Osteoblast (primary cell): ENCODE results near the gene MATN1. TPM values are rescaled to one million over a fixed set of nuclear protein-coding genes. Genes with fewer than 3 reads are reported as not detected.

ENCODE experiments used
- DNase-seq: peaks from one replicate; pipeline ENCODE4 v3.0.0; 2011; ENCODE audit warnings: low spot score, mixed read lengths; ENCODE audit not compliant: insufficient read length; ENCODE audit errors: missing footprints
- H2AFZ ChIP-seq: 2 replicates; pipeline ENCODE4 v1.6.0; 2011; ENCODE audit warnings: mild to moderate bottlenecking, low read length
- H3K27ac ChIP-seq: 2 replicates; pipeline ENCODE4 v1.5.1; 2011; ENCODE audit warnings: mild to moderate bottlenecking, low read depth, low read length, moderate library complexity
- H3K27me3 ChIP-seq: 2 replicates; pipeline ENCODE4 v1.6.0; 2012; ENCODE audit warnings: mild to moderate bottlenecking, control low read depth, inconsistent platforms, low read length, moderate library complexity; ENCODE audit not compliant: insufficient read depth
- H3K36me3 ChIP-seq: 2 replicates; pipeline ENCODE4 v1.5.1; 2011; ENCODE audit warnings: mild to moderate bottlenecking, low read length, control low read depth, moderate library complexity; ENCODE audit not compliant: insufficient read depth
- H3K4me1 ChIP-seq: 2 replicates; pipeline ENCODE4 v1.5.1; 2011; ENCODE audit warnings: mild to moderate bottlenecking, low read length, control low read depth, moderate library complexity; ENCODE audit not compliant: insufficient read depth
- H3K4me2 ChIP-seq: 2 replicates; pipeline ENCODE4 v1.6.0; 2011; ENCODE audit warnings: mild to moderate bottlenecking, low read length; ENCODE audit not compliant: insufficient read depth
- H3K4me3 ChIP-seq: fragments of 200-600 bp; sonication (generic); 3 replicates; pipeline ENCODE4 v1.5.1; 2012; ENCODE audit warnings: mild to moderate bottlenecking, low read length, inconsistent platforms; ENCODE audit not compliant: insufficient read depth
- H3K79me2 ChIP-seq: 2 replicates; pipeline ENCODE4 v1.6.0; 2012; ENCODE audit warnings: mild to moderate bottlenecking, low read length, control low read depth, inconsistent platforms; ENCODE audit not compliant: insufficient read depth
- H3K9me3 ChIP-seq: 2 replicates; pipeline ENCODE4 v1.5.1; 2011; ENCODE audit warnings: low read depth, low read length, control low read depth
- H4K20me1 ChIP-seq: 2 replicates; pipeline ENCODE4 v1.6.0; 2012; ENCODE audit warnings: mild to moderate bottlenecking, low read length, control low read depth; ENCODE audit not compliant: insufficient read depth
- CTCF ChIP-seq: IDR thresholded peaks from 2 replicates; pipeline ENCODE4 v1.5.1; 2011; ENCODE audit warnings: mild to moderate bottlenecking, low read depth, low read length, moderate library complexity; ENCODE audit errors: extremely low read depth
- total RNA-seq: library from RNA; depleted of rRNA; stranded (reverse); fragments of >200 nt; gene quantifications from 2 replicates; pipeline ENCODE4 v1.2.3, GENCODE V29; 2012

MATN1 gene
- total RNA-seq, 1 donor, result not detected

- no peaks in the 10 kb centered on the region for H3K36me3 ChIP-seq
Measured at GRCh38 chr1:30726236-30726635, 2.9 kb upstream of the MATN1 start.

DNA sequence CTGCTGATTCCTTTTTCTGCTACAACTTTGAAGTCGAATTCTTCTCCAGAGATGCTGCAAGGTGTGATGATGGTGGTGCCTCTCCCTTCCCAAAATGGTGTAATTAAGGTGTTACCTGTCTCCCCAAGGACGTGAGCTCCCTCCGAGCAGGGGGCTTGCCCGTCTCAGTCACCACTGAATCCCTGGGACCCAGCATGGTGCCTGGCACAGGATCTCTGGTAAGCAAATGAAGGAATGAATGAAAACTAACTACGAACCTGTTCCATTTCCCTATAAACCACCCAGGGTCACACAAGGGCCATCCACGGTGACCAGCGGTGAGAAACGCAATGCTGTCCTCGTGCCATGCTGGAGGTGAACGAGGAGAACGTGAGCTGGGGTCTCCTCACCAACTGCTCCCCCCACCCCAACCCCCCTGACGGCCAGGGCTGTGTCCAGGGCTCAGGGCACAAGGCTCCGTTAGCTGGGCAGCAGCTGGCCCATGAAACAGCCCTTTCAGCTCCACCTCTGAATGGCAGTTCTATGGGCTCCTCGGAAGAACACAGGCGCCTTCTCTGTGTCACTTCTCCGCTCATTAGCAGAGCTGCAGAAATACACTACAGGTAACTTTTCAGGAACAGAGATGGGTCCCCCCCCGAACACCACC is 2.2 kb upstream of the MATN1 start:
- Histone ChIP-seq H3K9me3 (no peaks in the 10 kb centered on the region), H3K79me2 (no peaks in the 10 kb centered on the region), H3K4me3 (no peak overlapping the region), H3K27me3 (no peaks in the 10 kb centered on the region), H3K27ac (no peak overlapping the region), H4K20me1 (no peaks in the 10 kb centered on the region), H3K36me3 (no peaks in the 10 kb centered on the region), H3K4me2 (no peak overlapping the region), H3K4me1 (no peaks in the 10 kb centered on the region), H2AFZ (no peak overlapping the region)
- no peak for DNase-seq
- no peak for TF ChIP-seq CTCF

More at GRCh38 chr1:30726236-30726635, 2.9 kb upstream of the MATN1 start:
- Histone ChIP-seq H3K4me2 (no peak overlapping the region), H3K4me3 (no peak overlapping the region), H3K27me3 (no peaks in the 10 kb centered on the region), H2AFZ (no peak overlapping the region), H3K27ac (no peak overlapping the region), H3K9me3 (no peaks in the 10 kb centered on the region), H4K20me1 (no peaks in the 10 kb centered on the region), H3K79me2 (no peaks in the 10 kb centered on the region), H3K4me1 (no peaks in the 10 kb centered on the region)
- no peak for TF ChIP-seq CTCF
- peak; percentile 9 for DNase-seq

DNA sequence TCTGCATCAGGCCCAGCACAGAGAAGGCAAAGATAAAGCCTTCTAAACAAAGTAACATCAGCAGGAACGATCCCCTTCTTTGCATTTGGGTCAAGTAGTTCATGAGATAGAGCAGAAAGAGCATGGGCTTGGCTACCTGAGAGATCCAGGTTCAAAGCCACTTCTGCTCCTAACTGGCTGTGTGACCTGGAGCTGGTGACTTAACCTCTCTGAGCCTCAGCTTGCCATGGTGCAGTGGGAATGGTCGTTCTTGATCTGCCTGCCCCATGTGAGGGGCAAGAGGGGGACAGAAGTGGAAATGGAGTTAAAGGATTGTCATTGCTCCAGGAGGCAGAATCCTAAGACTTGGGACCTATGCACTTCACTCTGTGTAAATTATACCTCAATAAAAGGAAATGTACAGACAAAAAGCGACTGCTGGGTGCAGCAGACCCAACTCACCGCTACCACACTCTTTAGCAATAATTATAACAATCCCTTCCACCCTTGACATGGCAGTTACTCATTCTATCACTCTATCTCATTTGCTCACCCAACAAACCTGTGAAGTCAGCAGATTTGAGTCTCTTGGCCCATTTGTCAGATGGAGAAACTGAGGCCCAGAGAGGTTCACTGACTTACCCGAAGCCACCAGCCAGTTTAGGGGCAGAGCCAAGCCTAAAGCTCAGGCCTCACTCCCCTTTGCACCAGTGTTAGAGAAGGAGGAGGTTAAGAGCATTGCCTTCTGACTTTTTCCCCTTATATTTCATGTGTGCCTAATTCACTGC is 1.5 kb upstream of the MATN1 start:
- Histone ChIP-seq H3K27ac (no peak overlapping the region), H3K79me2 (no peaks in the 10 kb centered on the region), H2AFZ (no peak overlapping the region), H3K4me2 (no peak overlapping the region), H3K9me3 (no peaks in the 10 kb centered on the region), H3K36me3 (no peaks in the 10 kb centered on the region), H4K20me1 (peaks cover 7% of the 10 kb centered on the region), H3K27me3 (no peaks in the 10 kb centered on the region), H3K4me3 (no peak overlapping the region), H3K4me1 (no peaks in the 10 kb centered on the region)
- no peak for TF ChIP-seq CTCF
- DNase-seq, result peak; percentile 31

- Histone ChIP-seq H3K27me3 (no peaks in the 10 kb centered on the region), H3K36me3 (no peaks in the 10 kb centered on the region), H3K27ac (no peak overlapping the region), H3K4me3 (no peak overlapping the region), H3K9me3 (no peaks in the 10 kb centered on the region), H2AFZ (no peak overlapping the region), H3K4me2 (no peak overlapping the region), H3K79me2 (no peaks in the 10 kb centered on the region), H3K4me1 (peaks cover 3% of the 10 kb centered on the region), H4K20me1 (peaks cover 13% of the 10 kb centered on the region)
- no peak for TF ChIP-seq CTCF
- DNase-seq, result peak; percentile 67
Measured at GRCh38 chr1:30724175-30724574, 790 bp upstream of the MATN1 start.
